Measurements from ENCODE around the gene MAPK11. TPM values are rescaled to one million over a fixed set of nuclear protein-coding genes. Genes with fewer than 3 reads are reported as not detected.

The MAPK11 gene
- total and polyA plus RNA-seq, 2 donors (not counting 1 experiment from before 2014, with no cell fraction given), result 2.6 to 7.6 TPM

DNA sequence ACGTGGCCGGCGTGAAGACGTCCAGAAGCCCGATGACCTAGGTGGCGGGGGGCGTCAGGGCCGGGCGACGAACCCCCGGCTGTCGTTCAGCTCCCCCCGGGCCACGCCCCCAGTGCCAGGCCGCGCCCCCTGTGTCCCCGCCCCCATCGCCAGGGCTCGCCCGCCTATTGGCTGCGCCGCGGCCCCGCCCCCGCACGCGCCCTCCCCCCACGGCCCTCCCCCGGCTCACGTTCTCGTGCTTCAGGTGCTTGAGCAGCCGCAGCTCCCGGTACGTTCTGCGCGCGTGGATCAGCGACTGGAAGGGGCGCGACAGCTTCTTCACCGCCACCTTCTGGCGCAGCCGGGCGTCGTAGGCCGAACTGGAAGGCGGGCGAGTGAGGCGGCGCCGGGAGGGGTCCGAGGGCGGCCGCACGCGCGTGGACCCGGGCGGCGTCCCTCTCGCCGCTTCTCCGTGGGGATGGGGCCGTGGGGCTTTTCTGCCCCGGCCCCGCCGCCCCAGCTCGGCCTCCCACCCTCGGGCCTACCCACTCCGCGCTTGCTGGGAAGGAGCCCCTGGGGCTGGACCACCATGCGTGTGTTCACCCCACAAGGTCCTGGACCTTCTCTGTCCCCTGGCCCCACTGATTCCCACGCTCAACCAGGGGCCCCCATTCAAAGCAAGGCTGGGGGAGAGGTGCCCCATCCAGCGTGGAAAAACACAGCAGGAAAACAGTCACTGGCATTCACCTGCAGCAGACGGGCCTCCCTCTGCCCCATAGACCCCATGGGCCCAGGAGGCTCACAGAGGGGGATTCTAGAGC is 2.4 kb downstream of the MAPK11 start:
- Histone ChIP-seq H3K79me2 (ENCODE audit: control insufficient read depth, insufficient read depth, low read length) (no peaks in the 10 kb centered on the region), H3K9me3 (ENCODE audit: control insufficient read depth, insufficient read depth, low read depth, low read length) (no peaks in the 10 kb centered on the region), H3K4me3 (replicated peaks in 1 of 4; ENCODE audit: control extremely low read depth in 1 of 4, insufficient read depth in 1 of 4, low read depth in 3 of 4, low read length in 4 of 4) (peak overlapping the region in 1 of 4 experiments; percentile 46), H2AFZ (ENCODE audit: low read length) (no peak overlapping the region), H4K20me1 (ENCODE audit: control insufficient read depth, extremely low read depth, insufficient read depth, low read length) (no peaks in the 10 kb centered on the region), H3K4me2 (ENCODE audit: extremely low read depth, insufficient read depth, low read length) (peak overlapping the region; percentile 44), H3K4me1 (ENCODE audit: control insufficient read depth, extremely low read depth, insufficient read depth, low read length) (peaks cover 10% of the 10 kb centered on the region), H3K27ac (ENCODE audit: insufficient read depth, low read length) (no peak overlapping the region), H3K9ac (ENCODE audit: insufficient read depth, low read length) (no peak overlapping the region), H3K36me3 (ENCODE audit: control insufficient read depth, insufficient read depth, low read length) (no peaks in the 10 kb centered on the region), H3K27me3 (ENCODE audit: control insufficient read depth, insufficient read depth, low read length) (no peaks in the 10 kb centered on the region)
- peak; percentile 41 to 51 for DNase-seq (ENCODE audit: low read depth in 2 of 2)
- TF ChIP-seq, protein P1, sequence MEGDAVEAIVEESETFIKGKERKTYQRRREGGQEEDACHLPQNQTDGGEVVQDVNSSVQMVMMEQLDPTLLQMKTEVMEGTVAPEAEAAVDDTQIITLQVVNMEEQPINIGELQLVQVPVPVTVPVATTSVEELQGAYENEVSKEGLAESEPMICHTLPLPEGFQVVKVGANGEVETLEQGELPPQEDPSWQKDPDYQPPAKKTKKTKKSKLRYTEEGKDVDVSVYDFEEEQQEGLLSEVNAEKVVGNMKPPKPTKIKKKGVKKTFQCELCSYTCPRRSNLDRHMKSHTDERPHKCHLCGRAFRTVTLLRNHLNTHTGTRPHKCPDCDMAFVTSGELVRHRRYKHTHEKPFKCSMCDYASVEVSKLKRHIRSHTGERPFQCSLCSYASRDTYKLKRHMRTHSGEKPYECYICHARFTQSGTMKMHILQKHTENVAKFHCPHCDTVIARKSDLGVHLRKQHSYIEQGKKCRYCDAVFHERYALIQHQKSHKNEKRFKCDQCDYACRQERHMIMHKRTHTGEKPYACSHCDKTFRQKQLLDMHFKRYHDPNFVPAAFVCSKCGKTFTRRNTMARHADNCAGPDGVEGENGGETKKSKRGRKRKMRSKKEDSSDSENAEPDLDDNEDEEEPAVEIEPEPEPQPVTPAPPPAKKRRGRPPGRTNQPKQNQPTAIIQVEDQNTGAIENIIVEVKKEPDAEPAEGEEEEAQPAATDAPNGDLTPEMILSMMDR (conservative IDR thresholded peaks at IDR 0.05 in 1 of 2, IDR thresholded peaks at IDR 0.05 in 1 of 2; ENCODE audit: low read depth in 1 of 2, low read length in 2 of 2), result peak in 1 of 2 donors; percentile 27
- TF ChIP-seq EZH2 (IDR thresholded peaks at IDR 0.05; ENCODE audit: low read length, missing control alignments), result no peak

DNA sequence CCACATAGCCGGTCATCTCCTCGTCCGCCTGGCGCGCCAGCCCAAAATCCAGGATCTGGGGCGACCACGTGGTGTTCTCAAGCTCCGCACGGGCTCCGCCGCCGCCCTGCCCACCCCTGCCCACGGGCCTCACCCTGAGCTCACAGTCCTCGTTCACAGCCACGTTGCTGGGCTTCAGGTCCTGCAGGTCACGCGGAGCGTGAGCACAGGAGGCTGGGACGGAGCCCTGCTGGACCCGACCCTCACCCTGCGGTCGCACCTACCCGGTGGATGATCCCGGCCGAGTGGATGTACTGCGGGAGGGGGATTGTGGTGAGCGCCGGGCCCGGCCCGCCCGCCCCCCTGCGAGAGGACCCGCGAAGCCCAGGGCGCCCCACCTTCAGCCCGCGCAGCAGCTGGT is 3.2 kb downstream of the MAPK11 start:
- H3K27me3 ChIP-seq (ENCODE audit: control insufficient read depth, insufficient read depth, low read length), result no peaks in the 10 kb centered on the region
- TF ChIP-seq EZH2 (IDR thresholded peaks at IDR 0.05; ENCODE audit: low read length, missing control alignments), result no peak
- TF ChIP-seq, protein P1 (conservative IDR thresholded peaks at IDR 0.05 in 1 of 2, IDR thresholded peaks at IDR 0.05 in 1 of 2; ENCODE audit: low read depth in 1 of 2, low read length in 2 of 2), result no peak
- H4K20me1 ChIP-seq (ENCODE audit: control insufficient read depth, extremely low read depth, insufficient read depth, low read length), result no peaks in the 10 kb centered on the region
- H3K4me2 ChIP-seq (ENCODE audit: extremely low read depth, insufficient read depth, low read length), result no peak overlapping the region
- H3K9me3 ChIP-seq (ENCODE audit: control insufficient read depth, insufficient read depth, low read depth, low read length), result no peaks in the 10 kb centered on the region
- H3K79me2 ChIP-seq (ENCODE audit: control insufficient read depth, insufficient read depth, low read length), result no peaks in the 10 kb centered on the region
- H3K4me3 ChIP-seq (replicated peaks in 1 of 4; ENCODE audit: control extremely low read depth in 1 of 4, insufficient read depth in 1 of 4, low read depth in 3 of 4, low read length in 4 of 4), result peak overlapping the region in 1 of 4 experiments; percentile 34
- H2AFZ ChIP-seq (ENCODE audit: low read length), result no peak overlapping the region
- peaks cover 15% of the 10 kb centered on the region for H3K4me1 ChIP-seq (ENCODE audit: control insufficient read depth, extremely low read depth, insufficient read depth, low read length)
- no peak overlapping the region for H3K27ac ChIP-seq (ENCODE audit: insufficient read depth, low read length)
- H3K9ac ChIP-seq (ENCODE audit: insufficient read depth, low read length), result no peak overlapping the region
- DNase-seq (ENCODE audit: low read depth in 2 of 2), result no peak
- H3K36me3 ChIP-seq (ENCODE audit: control insufficient read depth, insufficient read depth, low read length), result no peaks in the 10 kb centered on the region

DNA sequence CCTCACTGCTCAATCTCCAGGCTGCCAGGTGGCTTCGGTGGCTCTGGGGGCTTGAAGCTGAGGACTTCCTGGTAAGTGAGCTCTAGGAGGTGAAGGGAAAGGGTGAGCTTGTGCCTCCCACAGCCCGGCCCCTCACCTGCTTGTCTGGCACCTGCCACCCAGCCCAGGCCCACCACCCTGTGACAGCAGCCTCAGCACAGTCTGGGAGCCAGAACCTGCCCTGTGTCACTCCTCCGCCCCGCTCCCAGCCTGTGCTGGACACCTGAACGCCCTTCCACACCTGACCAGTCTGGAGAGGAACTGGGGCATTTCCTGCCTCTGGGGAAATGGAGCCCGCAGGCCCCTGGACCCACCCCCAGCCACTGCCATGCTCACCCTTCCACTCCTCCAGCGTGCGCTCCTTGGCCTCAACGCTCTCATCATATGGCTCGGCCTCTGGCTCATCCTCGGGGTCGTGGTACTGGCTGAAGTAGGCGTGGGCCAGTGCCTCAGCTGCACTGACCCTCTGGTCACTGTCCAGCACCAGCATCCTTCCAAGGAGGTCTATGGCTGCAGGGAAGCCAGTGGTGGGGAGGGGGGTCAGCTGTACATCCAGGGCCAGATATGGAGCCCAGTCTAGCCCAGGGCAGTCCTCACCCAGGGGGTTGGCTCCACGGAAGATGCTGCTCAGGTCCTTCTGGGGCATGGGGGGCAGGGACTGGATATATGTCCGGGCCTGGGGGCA is 5.1 kb downstream of the MAPK11 start:
- no peak for DNase-seq (ENCODE audit: low read depth in 2 of 2)
- H3K4me3 ChIP-seq (replicated peaks in 1 of 4; ENCODE audit: control extremely low read depth in 1 of 4, insufficient read depth in 1 of 4, low read depth in 3 of 4, low read length in 4 of 4), result no peak overlapping the region
- TF ChIP-seq, protein P1 (conservative IDR thresholded peaks at IDR 0.05 in 1 of 2, IDR thresholded peaks at IDR 0.05 in 1 of 2; ENCODE audit: low read depth in 1 of 2, low read length in 2 of 2), result no peak
- TF ChIP-seq EZH2 (IDR thresholded peaks at IDR 0.05; ENCODE audit: low read length, missing control alignments), result no peak
- no peaks in the 10 kb centered on the region for H3K27me3 ChIP-seq (ENCODE audit: control insufficient read depth, insufficient read depth, low read length)
- peaks cover 6% of the 10 kb centered on the region for H3K79me2 ChIP-seq (ENCODE audit: control insufficient read depth, insufficient read depth, low read length)
- H2AFZ ChIP-seq (ENCODE audit: low read length), result no peak overlapping the region
- no peak overlapping the region for H3K4me2 ChIP-seq (ENCODE audit: extremely low read depth, insufficient read depth, low read length)
- no peaks in the 10 kb centered on the region for H3K9me3 ChIP-seq (ENCODE audit: control insufficient read depth, insufficient read depth, low read depth, low read length)
- no peaks in the 10 kb centered on the region for H3K36me3 ChIP-seq (ENCODE audit: control insufficient read depth, insufficient read depth, low read length)
- peaks cover 6% of the 10 kb centered on the region for H3K4me1 ChIP-seq (ENCODE audit: control insufficient read depth, extremely low read depth, insufficient read depth, low read length)
- H3K9ac ChIP-seq (ENCODE audit: insufficient read depth, low read length), result no peak overlapping the region
- H4K20me1 ChIP-seq (ENCODE audit: control insufficient read depth, extremely low read depth, insufficient read depth, low read length), result no peaks in the 10 kb centered on the region
- no peak overlapping the region for H3K27ac ChIP-seq (ENCODE audit: insufficient read depth, low read length)

Measured in fibroblast of lung (primary cell).